NT2/D1 (cell line): ENCODE measurements around the gene EXT2.

ENCODE experiments used
- SUZ12 ChIP-seq: IDR thresholded peaks from 2 replicates; pipeline ENCODE4 v1.6.1; 2011; ENCODE audit not compliant: insufficient read length, insufficient read depth; ENCODE audit errors: extremely low read depth
- YY1 ChIP-seq: IDR thresholded peaks from 2 replicates; pipeline ENCODE4 v1.6.1; 2011; ENCODE audit not compliant: insufficient read length, insufficient read depth
- ZNF274 ChIP-seq: IDR thresholded peaks from 2 replicates; pipeline ENCODE4 v1.6.1; 2011; ENCODE audit warnings: mild to moderate bottlenecking, low read depth, low read length

DNA sequence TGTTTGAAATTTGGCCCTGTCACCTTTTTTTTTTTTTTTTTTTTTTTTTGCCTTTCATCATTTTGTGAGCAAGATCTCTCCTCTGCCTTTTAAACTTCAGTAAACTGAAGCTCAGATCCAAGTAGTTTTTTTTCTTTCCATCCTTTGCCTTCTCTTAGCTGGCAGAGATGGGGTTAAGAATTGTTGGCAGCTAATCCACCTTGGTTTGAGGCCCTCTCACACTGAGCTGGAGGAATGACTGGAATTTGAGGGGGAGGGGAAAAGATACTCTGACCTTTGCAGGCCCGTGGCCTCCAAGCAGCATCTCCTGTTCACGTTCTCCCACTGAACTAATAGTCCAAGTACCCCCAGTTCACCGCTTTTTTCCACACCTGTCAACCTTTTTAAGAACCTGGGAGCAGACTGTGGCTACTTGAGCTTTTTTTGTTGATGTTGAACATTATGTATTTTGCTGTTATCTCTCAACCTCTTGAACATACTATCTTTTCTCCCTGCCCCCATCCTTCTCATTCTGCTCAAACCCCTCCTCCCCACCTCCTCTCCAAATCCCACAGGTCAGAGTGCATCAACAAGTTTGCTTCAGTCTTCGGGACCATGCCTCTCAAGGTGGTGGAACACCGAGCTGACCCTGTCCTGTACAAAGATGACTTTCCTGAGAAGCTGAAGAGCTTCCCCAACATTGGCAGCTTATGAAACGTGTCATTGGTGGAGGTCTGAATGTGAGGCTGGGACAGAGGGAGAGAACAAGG, 148.3 kb downstream of the EXT2 start:
- no peak for TF ChIP-seq ZNF274
- no peak for TF ChIP-seq YY1
- TF ChIP-seq SUZ12, result no peak
